ENCODE results near the gene MASP1. TPM values are rescaled to one million over a fixed set of nuclear protein-coding genes. Genes with fewer than 3 reads are reported as not detected.
A peak's percentile ranks its signal among the peaks of the same experiment; 100 is the strongest.

Gene MASP1
- total and polyA plus RNA-seq, 2 of the 4 experiments (the other 2 are of a cell fraction): 13.1 to 16.2 TPM

DNA sequence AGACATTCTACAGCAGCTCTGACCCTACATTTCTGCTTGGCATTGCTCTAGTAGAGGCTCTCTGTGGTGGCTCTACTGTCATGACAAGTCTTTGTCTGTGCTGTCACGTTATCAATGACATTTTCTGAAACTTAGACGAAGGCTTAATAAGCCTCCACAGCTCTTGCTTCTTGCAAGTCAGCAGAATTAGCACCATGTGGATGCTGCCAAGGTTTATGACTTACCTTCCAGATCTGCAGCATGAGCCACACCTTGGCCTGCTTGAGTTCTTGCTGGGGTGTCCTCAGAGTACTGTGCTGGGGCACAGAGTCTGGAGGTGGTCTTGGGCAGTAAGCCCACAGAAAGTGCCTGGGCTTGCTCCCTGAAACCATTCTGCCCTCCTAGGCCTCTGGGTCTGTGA lies 84.5 kb downstream of the MASP1 start:
- Histone ChIP-seq H2BK20ac (ENCODE audit: low read depth, low read length) (no peak overlapping the region), H3K4me3 (ENCODE audit: insufficient read depth, low read depth, low read length) (no peak overlapping the region), H3K23ac (ENCODE audit: low read depth, low read length) (no peak overlapping the region), H2AK5ac (ENCODE audit: low read depth, low read length) (no peak overlapping the region), H4K91ac (ENCODE audit: insufficient read depth, low read depth, low read length) (no peak overlapping the region), H3K79me1 (ENCODE audit: low read depth in 1 of 2, low read length in 2 of 2) (no peaks in the 10 kb centered on the region), H2BK120ac (ENCODE audit: low read depth, low read length) (no peak overlapping the region), H2BK5ac (ENCODE audit: low read depth, low read length, poor library complexity, severe bottlenecking) (no peak overlapping the region), H3K36me3 (ENCODE audit: control insufficient read depth, insufficient read depth, low read length) (no peaks in the 10 kb centered on the region), H3K4me2 (ENCODE audit: low read depth, low read length) (no peak overlapping the region), H2AFZ (replicated peaks; ENCODE audit: low read length, poor library complexity) (no peak overlapping the region), H3K4ac (ENCODE audit: low read depth, low read length) (no peak overlapping the region), H3K18ac (ENCODE audit: low read depth, low read length) (no peak overlapping the region), H3K14ac (replicated peaks; ENCODE audit: low read depth, low read length) (no peak overlapping the region), H3K4me1 (ENCODE audit: control insufficient read depth, insufficient read depth, low read length) (peaks cover 8% of the 10 kb centered on the region), H3K9me3 (ENCODE audit: control insufficient read depth, insufficient read depth, low read length) (peaks cover 2% of the 10 kb centered on the region; the same call in 1 of the 2 replicates), H4K5ac (ENCODE audit: low read depth, low read length) (no peak overlapping the region), H2AK9ac (replicated peaks; ENCODE audit: low read depth, low read length, poor library complexity) (no peak overlapping the region), H3K27ac (ENCODE audit: insufficient read depth, low read length) (no peak overlapping the region), H3K9ac (ENCODE audit: low read depth, low read length) (no peak overlapping the region), H4K8ac (ENCODE audit: low read depth in 2 of 2, low read length in 2 of 2) (no peak overlapping the region), H3K9me1 (ENCODE audit: insufficient read depth, low read length) (no peaks in the 10 kb centered on the region), H4K20me1 (ENCODE audit: insufficient read depth, low read length) (no peaks in the 10 kb centered on the region), H2BK15ac (ENCODE audit: low read depth, low read length) (no peak overlapping the region), H3K56ac (ENCODE audit: extremely low read depth, insufficient read depth, low read length) (no peak overlapping the region), H3K27me3 (ENCODE audit: control insufficient read depth, insufficient read depth, low read length) (peaks cover 22% of the 10 kb centered on the region)
- CTCF ChIA-PET: no interaction called here
- dilution Hi-C loops (cut with HindIII; ENCODE audit: low sequenced_read_pairs, unreplicated experiment): loop anchor here (25.0 kb wide), 1 partner anchor 480 kb away; no protein-coding TSS in a partner anchor
- in situ Hi-C loops (cut with MboI; ENCODE audit: low sequenced_read_pairs): no loop called here
- BruUV-seq (replicated peaks): no TSS peak
- WGBS, 2 experiments (ENCODE audit: extremely low coverage in 2 of 2, insufficient read length in 1 of 2): 40% methylated on average over 2 of the region's 2 CpGs; no CpG with 5 or more reads in 1 of the 2 experiments
- no peak for ATAC-seq (ENCODE audit: low read depth)
- no peak for TF ChIP-seq SMC3 (IDR thresholded peaks at IDR 0.05; ENCODE audit: low read depth, low read length)
- TF ChIP-seq MAFK (IDR thresholded peaks at IDR 0.05; ENCODE audit: low read depth, low read length): peak; percentile 43; the same call in 1 of the 2 replicates
- no peak for DNase-seq
- intact Hi-C loops (cut with micrococcal nuclease): no loop called here
- POLR2A ChIA-PET (ENCODE audit: unreplicated experiment): no interaction called here

Measured in IMR-90 (cell line).